Osteoblast (primary cell): ENCODE results near the gene MCF2L. TPM values are rescaled to one million over a fixed set of nuclear protein-coding genes. Genes with fewer than 3 reads are reported as not detected.

Experiments
- DNase-seq: peaks from one replicate; pipeline ENCODE4 v3.0.0; 2011; ENCODE audit warnings: low spot score, mixed read lengths; ENCODE audit not compliant: insufficient read length; ENCODE audit errors: missing footprints
- H2AFZ ChIP-seq: 2 replicates; pipeline ENCODE4 v1.6.0; 2011; ENCODE audit warnings: mild to moderate bottlenecking, low read length
- H3K27ac ChIP-seq: 2 replicates; pipeline ENCODE4 v1.5.1; 2011; ENCODE audit warnings: mild to moderate bottlenecking, low read depth, low read length, moderate library complexity
- H3K27me3 ChIP-seq: 2 replicates; pipeline ENCODE4 v1.6.0; 2012; ENCODE audit warnings: mild to moderate bottlenecking, control low read depth, inconsistent platforms, low read length, moderate library complexity; ENCODE audit not compliant: insufficient read depth
- H3K36me3 ChIP-seq: 2 replicates; pipeline ENCODE4 v1.5.1; 2011; ENCODE audit warnings: mild to moderate bottlenecking, low read length, control low read depth, moderate library complexity; ENCODE audit not compliant: insufficient read depth
- H3K4me1 ChIP-seq: 2 replicates; pipeline ENCODE4 v1.5.1; 2011; ENCODE audit warnings: mild to moderate bottlenecking, low read length, control low read depth, moderate library complexity; ENCODE audit not compliant: insufficient read depth
- H3K4me2 ChIP-seq: 2 replicates; pipeline ENCODE4 v1.6.0; 2011; ENCODE audit warnings: mild to moderate bottlenecking, low read length; ENCODE audit not compliant: insufficient read depth
- H3K4me3 ChIP-seq: fragments of 200-600 bp; sonication (generic); 3 replicates; pipeline ENCODE4 v1.5.1; 2012; ENCODE audit warnings: mild to moderate bottlenecking, low read length, inconsistent platforms; ENCODE audit not compliant: insufficient read depth
- H3K79me2 ChIP-seq: 2 replicates; pipeline ENCODE4 v1.6.0; 2012; ENCODE audit warnings: mild to moderate bottlenecking, low read length, control low read depth, inconsistent platforms; ENCODE audit not compliant: insufficient read depth
- H3K9me3 ChIP-seq: 2 replicates; pipeline ENCODE4 v1.5.1; 2011; ENCODE audit warnings: low read depth, low read length, control low read depth
- H4K20me1 ChIP-seq: 2 replicates; pipeline ENCODE4 v1.6.0; 2012; ENCODE audit warnings: mild to moderate bottlenecking, low read length, control low read depth; ENCODE audit not compliant: insufficient read depth
- total RNA-seq: library from RNA; depleted of rRNA; stranded (reverse); fragments of >200 nt; gene quantifications from 2 replicates; pipeline ENCODE4 v1.2.3, GENCODE V29; 2012
- TF ChIP-seq, protein P1 (sequence below): IDR thresholded peaks from 2 replicates; pipeline ENCODE4 v1.5.1; 2011; ENCODE audit warnings: mild to moderate bottlenecking, low read depth, low read length, moderate library complexity; ENCODE audit errors: extremely low read depth

The MCF2L gene
- total RNA-seq, 1 donor = 6.5 TPM

DNA sequence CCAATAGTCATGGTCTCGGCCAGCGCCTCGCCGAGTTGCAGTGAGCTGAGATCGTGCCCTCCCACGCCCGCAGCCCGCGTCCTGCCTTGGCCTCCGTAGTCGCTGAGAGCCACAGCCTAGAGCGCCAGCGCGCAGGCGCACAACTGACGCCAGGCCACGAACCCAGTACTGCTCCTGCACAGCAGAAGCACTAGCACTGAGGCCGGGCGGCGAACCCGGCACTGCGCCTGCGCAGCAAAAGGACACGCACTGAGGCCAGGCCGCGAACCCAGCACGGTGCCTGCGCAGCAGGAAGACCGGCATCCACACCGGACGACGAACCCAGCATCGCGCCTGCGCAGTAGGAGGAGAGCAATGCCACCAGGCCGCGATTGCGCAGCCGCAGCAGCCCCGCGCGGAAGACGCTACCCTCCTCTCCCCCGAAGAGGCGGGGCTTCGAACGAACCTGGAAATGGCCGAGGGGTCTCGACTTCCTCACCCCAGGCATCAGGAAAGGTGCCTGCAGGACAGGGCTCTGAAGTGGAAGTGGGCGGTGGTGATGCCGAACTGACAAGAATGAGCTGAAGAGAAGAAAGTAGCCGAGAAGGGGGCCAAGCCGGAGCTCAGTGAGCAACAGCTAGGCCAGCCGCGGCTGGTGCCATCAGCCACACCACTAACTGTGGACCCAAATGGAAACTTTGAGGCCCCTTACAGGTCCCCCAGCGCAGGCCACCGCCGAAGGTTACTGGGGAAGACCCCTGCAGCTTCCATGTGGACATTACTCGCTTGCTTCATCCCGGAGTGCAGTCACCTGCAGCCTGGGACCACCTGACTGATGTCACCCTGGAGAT is 161.1 kb downstream of the MCF2L start:
- Histone ChIP-seq H3K27me3 (peaks cover 33% of the 10 kb centered on the region), H4K20me1 (no peaks in the 10 kb centered on the region), H3K4me3 (peak overlapping the region; percentile 61), H3K27ac (no peak overlapping the region), H2AFZ (peak overlapping the region; percentile 84), H3K4me2 (peak overlapping the region; percentile 74), H3K36me3 (no peaks in the 10 kb centered on the region), H3K79me2 (no peaks in the 10 kb centered on the region), H3K4me1 (no peaks in the 10 kb centered on the region), H3K9me3 (no peaks in the 10 kb centered on the region)
- TF ChIP-seq, protein P1, sequence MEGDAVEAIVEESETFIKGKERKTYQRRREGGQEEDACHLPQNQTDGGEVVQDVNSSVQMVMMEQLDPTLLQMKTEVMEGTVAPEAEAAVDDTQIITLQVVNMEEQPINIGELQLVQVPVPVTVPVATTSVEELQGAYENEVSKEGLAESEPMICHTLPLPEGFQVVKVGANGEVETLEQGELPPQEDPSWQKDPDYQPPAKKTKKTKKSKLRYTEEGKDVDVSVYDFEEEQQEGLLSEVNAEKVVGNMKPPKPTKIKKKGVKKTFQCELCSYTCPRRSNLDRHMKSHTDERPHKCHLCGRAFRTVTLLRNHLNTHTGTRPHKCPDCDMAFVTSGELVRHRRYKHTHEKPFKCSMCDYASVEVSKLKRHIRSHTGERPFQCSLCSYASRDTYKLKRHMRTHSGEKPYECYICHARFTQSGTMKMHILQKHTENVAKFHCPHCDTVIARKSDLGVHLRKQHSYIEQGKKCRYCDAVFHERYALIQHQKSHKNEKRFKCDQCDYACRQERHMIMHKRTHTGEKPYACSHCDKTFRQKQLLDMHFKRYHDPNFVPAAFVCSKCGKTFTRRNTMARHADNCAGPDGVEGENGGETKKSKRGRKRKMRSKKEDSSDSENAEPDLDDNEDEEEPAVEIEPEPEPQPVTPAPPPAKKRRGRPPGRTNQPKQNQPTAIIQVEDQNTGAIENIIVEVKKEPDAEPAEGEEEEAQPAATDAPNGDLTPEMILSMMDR = no peak
- DNase-seq = peak; percentile 93

DNA sequence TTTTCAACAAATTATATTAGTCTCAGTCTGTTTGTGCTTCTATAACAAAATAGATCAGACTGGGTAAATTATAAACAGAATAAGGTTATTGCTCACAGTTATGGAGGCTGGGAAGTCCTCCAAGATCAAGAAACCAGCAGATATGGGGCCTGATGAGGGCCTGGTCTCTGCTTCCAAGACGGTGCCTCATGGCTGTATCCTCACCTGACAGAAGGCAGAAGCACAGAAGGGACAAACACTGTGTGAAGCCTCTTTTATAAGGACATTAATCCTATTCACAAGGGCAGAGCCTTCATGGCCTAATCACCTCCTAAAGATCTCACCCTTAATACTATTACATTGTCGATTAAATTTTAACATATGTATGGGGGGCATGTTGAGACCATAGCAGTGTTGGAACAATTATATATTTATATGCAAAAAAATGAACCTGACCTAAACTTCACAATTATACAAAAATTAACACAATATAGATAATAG is 166.3 kb downstream of the MCF2L start:
- Histone ChIP-seq H3K4me3 (no peak overlapping the region), H3K4me2 (no peak overlapping the region), H3K36me3 (no peaks in the 10 kb centered on the region), H3K27me3 (peaks cover 60% of the 10 kb centered on the region), H2AFZ (no peak overlapping the region), H3K9me3 (no peaks in the 10 kb centered on the region), H3K27ac (no peak overlapping the region), H3K79me2 (no peaks in the 10 kb centered on the region), H3K4me1 (no peaks in the 10 kb centered on the region), H4K20me1 (no peaks in the 10 kb centered on the region)
- DNase-seq = no peak
- TF ChIP-seq, protein P1 = no peak

DNA sequence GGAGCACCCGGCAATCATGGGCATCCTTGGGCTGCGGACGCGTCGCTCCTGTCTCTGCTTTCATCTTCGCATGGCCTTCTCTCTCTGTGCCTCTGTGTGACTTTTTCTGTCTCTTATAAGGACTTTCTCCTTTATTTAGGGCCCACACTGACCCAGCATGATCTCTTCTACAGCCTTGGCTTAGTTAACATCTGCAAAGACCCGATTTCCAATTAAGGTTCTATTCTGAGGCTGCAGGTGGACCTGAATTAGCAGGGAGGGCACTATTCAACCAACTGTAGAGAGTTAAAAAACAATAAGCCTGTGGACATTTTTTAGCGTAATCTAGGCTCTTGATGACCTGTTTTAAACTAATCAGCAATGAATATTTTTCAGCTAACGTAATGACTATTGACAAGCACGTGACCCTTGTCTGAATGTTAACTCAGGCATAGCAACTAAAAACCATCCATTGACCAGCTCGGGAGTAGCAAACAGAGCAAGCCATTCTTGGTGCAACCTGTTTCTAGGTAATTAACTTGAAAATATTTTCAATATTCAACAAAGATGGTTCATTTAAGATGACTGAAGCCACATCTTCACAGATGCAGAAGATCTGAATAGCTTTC is 168.8 kb downstream of the MCF2L start:
- Histone ChIP-seq H3K79me2 (no peaks in the 10 kb centered on the region), H4K20me1 (no peaks in the 10 kb centered on the region), H3K27me3 (peaks cover 47% of the 10 kb centered on the region), H3K9me3 (no peaks in the 10 kb centered on the region), H3K4me1 (no peaks in the 10 kb centered on the region), H2AFZ (no peak overlapping the region), H3K4me2 (no peak overlapping the region), H3K4me3 (no peak overlapping the region), H3K36me3 (no peaks in the 10 kb centered on the region), H3K27ac (no peak overlapping the region)
- TF ChIP-seq, protein P1 = no peak
- no peak for DNase-seq
